Calu3 (cell line): ENCODE data around the gene HLX. TPM values are rescaled to one million over a fixed set of nuclear protein-coding genes. Genes with fewer than 3 reads are reported as not detected.

Experiments
- BruUV-seq: library from RNA; stranded (reverse); fragments of 400-500 nt; replicated peaks from 2 replicates; lab custom pipeline; 2021; lab: Mats Ljungman, UMichigan
- CTCF ChIA-PET: fragments of 300-600 bp; sonication (Branson Sonifier 250); formaldehyde crosslinking; loops from one replicate; lab custom pipeline; 2022; ENCODE audit warnings: antibody characterized with exemption; lab: Charles Lee
- DNase-seq: peaks from one replicate; pipeline ENCODE4 v3.0.0; 2022
- H3K27ac Mint-ChIP-seq: one replicate; pipeline ENCODE4 v1.8.0; 2022; ENCODE audit warnings: mixed read lengths; ENCODE audit not compliant: unreplicated experiment
- H3K27me3 Mint-ChIP-seq: one replicate; pipeline ENCODE4 v1.8.0; 2022; ENCODE audit warnings: mixed read lengths; ENCODE audit not compliant: unreplicated experiment
- H3K36me3 Mint-ChIP-seq: one replicate; pipeline ENCODE4 v1.8.0; 2022; ENCODE audit warnings: mild to moderate bottlenecking, moderate library complexity, mixed read lengths; ENCODE audit not compliant: insufficient read depth, unreplicated experiment
- H3K4me1 Mint-ChIP-seq: one replicate; pipeline ENCODE4 v1.8.0; 2022; ENCODE audit warnings: mild to moderate bottlenecking, low read depth, mixed read lengths; ENCODE audit not compliant: unreplicated experiment
- H3K4me3 Mint-ChIP-seq: one replicate; pipeline ENCODE4 v1.8.0; 2022; ENCODE audit warnings: mild to moderate bottlenecking, low read depth, moderate library complexity, mixed read lengths; ENCODE audit not compliant: unreplicated experiment
- H3K9me3 Mint-ChIP-seq: one replicate; pipeline ENCODE4 v1.8.0; 2022; ENCODE audit warnings: low read depth, mixed read lengths; ENCODE audit not compliant: unreplicated experiment
- CTCF ChIP-seq: fragments of 200-600 bp; IDR thresholded peaks from one replicate; pipeline ENCODE4 v1.8.0; 2022; ENCODE audit warnings: antibody characterized with exemption; ENCODE audit not compliant: unreplicated experiment
- intact Hi-C: fragments of 100-400 bp; cut with micrococcal nuclease; formaldehyde crosslinking; loops from one replicate; pipeline ENCODE4 v1.10.0; 2022; ENCODE audit not compliant: unreplicated experiment
- total RNA-seq: library from RNA; stranded (reverse); gene quantifications from 2 replicates; pipeline ENCODE4 v1.2.3, GENCODE V29; 2022

Gene HLX
- total RNA-seq, 1 experiment from 2014 or later, result 0.09 TPM

- Mint-ChIP-seq H3K4me1 (peaks cover 3% of the 10 kb centered on the region), H3K4me3 (no peak overlapping the region), H3K27me3 (peaks cover 15% of the 10 kb centered on the region), H3K36me3 (no peaks in the 10 kb centered on the region), H3K9me3 (peaks cover 5% of the 10 kb centered on the region), H3K27ac (no peak overlapping the region)
- intact Hi-C loops, result no loop called here
- no peak for DNase-seq
- CTCF ChIA-PET, result no interaction called here
- TF ChIP-seq CTCF, result no peak
- no TSS peak for BruUV-seq
Observed at GRCh38 chr1:220900842-220901241, 21.6 kb downstream of the HLX start.

DNA sequence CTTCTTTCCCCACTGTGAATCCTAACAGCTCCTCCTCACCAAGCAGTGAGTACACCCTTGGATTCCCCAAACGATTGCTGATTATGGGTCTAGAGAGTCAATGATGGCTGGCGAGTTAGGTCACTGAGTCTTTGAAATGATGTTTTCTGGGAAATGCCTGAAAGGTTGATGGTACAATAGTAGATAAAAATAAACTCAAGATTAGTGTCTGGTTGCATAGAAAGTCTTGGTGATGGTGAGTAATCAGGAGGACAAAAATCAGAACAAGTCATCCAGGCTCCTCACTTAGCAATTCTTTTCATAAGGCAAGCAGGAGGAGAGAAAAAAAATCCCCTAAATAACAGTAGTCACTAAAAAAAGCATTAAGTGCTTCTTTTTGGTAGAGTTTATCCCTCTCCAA, 22.6 kb downstream of the HLX start:
- BruUV-seq, result no TSS peak
- CTCF ChIA-PET, result no interaction called here
- Mint-ChIP-seq H3K36me3 (no peaks in the 10 kb centered on the region), H3K27ac (no peak overlapping the region), H3K4me3 (no peak overlapping the region), H3K9me3 (peaks cover 5% of the 10 kb centered on the region), H3K4me1 (peaks cover 14% of the 10 kb centered on the region), H3K27me3 (peaks cover 15% of the 10 kb centered on the region)
- no peak for TF ChIP-seq CTCF
- intact Hi-C loops, result no loop called here
- no peak for DNase-seq

- Mint-ChIP-seq H3K27ac (no peak overlapping the region), H3K4me3 (no peak overlapping the region), H3K4me1 (peaks cover 20% of the 10 kb centered on the region), H3K27me3 (peaks cover 15% of the 10 kb centered on the region), H3K9me3 (peaks cover 2% of the 10 kb centered on the region), H3K36me3 (no peaks in the 10 kb centered on the region)
- CTCF ChIA-PET, result no interaction called here
- DNase-seq, result no peak
- BruUV-seq, result no TSS peak
- TF ChIP-seq CTCF, result no peak
- intact Hi-C loops, result no loop called here
Observed at GRCh38 chr1:220902916-220903315, 23.7 kb downstream of the HLX start.

DNA sequence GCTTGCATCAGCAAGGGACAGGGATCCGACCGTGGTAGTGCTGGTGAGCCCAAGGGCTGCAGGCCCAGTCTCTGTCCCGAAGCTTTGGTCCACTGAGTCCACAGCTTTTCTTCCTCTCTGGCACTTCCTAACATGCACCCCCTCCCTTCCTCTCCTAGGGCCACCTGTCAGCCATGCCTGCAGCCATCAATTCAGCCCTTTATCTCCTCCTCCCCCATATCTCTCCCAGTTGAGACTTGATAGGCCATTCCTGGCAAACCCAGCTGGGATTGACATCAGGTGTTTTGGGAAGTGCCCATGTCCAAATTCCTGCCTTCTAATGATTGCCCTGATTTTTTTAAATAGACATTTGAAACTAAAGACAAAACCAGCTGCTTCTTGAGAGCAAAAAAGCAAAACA, 25.6 kb downstream of the HLX start:
- Mint-ChIP-seq H3K36me3 (no peaks in the 10 kb centered on the region), H3K9me3 (peaks cover 2% of the 10 kb centered on the region), H3K27ac (no peak overlapping the region), H3K4me1 (peaks cover 28% of the 10 kb centered on the region), H3K27me3 (peaks cover 12% of the 10 kb centered on the region), H3K4me3 (no peak overlapping the region)
- intact Hi-C loops, result loop anchor here (5.0 kb wide), 1 partner anchor 87 kb away; no protein-coding TSS in a partner anchor
- DNase-seq, result no peak
- CTCF ChIA-PET, result no interaction called here
- no peak for TF ChIP-seq CTCF
- BruUV-seq, result no TSS peak
